Retinal pigment epithelial cell (primary cell): ENCODE data around the gene SIGLEC9.

Experiments
- DNase-seq: peaks from one replicate; pipeline ENCODE4 v3.0.0-alpha.2; 2010; ENCODE audit warnings: low read depth
- H3K4me3 ChIP-seq: 2 replicates; pipeline ENCODE4 v1.5.1; 2011; ENCODE audit warnings: mild to moderate bottlenecking, low read length, control low read depth, moderate library complexity
- CTCF ChIP-seq: conservative IDR thresholded peaks from 2 replicates; pipeline ENCODE4 v1.5.1; 2011; ENCODE audit warnings: low read depth, low read length, control low read depth, inconsistent platforms

SIGLEC9 gene

DNA sequence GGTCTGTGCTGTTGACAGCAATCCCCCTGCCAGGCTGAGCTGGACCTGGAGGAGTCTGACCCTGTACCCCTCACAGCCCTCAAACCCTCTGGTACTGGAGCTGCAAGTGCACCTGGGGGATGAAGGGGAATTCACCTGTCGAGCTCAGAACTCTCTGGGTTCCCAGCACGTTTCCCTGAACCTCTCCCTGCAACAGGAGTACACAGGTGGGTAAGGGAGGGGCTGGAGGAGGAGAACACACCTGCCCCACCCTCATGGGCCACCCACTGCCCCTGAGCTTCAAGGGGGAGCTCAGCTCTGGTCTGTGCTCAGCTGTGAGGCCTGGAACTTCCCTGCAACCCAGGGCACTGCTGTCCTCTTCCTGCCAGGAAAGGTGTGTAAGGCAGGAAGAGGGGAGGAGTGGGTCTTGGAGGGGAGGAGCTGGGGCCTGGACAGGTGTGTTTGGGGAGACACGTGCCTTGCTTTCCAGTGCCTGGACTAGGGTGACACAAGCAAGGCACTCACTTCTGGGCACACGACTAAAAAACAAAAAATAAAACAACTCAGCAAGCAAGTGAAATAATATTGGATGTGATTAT is 21.3 kb downstream of the SIGLEC9 start:
- no peak for TF ChIP-seq CTCF
- no peak for DNase-seq

GRCh38 chr19:51146751-51147150 is 22.0 kb downstream of the SIGLEC9 start:
- H3K4me3 ChIP-seq = no peak overlapping the region
- TF ChIP-seq CTCF = no peak
- DNase-seq = no peak

More for the DNA sequence above, 21.3 kb downstream of the SIGLEC9 start:
- H3K4me3 ChIP-seq = no peak overlapping the region

- no peak for DNase-seq
- H3K4me3 ChIP-seq = no peak overlapping the region
- no peak for TF ChIP-seq CTCF
Observed at GRCh38 chr19:51147663-51148062, 23.0 kb downstream of the SIGLEC9 start.

DNA sequence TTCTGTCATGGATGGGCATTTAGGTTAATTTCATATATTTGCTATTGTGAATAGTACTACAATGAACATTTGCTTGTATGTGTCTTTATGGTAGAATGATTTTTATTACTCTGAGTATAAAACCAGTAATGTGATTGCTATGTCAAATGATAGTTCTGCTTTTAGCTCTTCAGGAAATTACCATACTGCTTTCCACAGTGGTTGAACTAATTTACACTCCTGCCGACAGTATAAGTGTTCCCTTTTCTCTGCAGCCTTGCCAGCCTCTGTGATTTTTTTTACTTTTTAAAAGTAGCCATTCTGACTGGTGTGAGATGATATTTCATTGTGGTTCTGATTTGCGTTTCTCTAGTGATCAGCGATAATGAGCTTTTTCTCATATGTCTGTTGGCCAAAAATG is 23.9 kb downstream of the SIGLEC9 start:
- no peak overlapping the region for H3K4me3 ChIP-seq
- DNase-seq = no peak
- TF ChIP-seq CTCF = no peak

DNA sequence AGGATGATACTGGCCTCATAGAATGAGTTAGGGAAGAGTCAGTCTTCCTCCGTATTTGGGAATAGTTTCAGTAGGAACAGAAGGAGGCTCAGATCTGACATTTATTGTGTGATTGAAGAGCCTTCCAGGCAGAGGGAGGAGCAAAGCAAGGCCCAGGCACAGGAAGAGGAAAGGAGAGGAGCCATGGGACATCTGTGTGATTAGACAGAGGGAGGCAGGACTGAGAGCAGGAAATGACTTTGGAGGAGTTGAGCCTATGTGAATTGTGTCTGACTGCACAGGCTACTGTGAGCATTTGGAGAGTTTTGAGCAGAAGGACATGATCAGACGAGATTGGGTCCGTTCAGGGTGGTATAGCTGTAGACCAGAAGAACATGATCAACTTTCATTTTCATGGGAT is 25.9 kb downstream of the SIGLEC9 start:
- no peak for DNase-seq
- no peak for TF ChIP-seq CTCF
- H3K4me3 ChIP-seq = no peak overlapping the region

DNA sequence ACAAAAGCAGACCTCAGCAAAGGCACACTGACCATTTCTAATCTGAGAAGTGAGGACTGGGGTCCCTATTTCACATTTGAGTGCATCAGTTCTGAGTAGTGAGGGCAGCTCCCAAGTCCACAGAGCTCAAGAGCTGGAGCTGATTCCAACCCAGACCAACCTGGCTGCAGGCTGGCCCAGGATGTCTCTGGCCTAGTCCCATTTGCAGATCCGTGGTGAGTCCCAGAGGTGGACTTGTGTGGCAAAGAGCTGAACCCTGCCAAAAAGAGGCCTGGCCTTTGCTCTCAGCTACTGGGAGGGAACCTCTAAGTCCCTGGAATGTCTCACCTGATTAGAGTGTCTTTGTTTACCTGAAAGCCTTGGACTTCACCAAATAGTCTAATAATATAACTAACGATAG is 32.0 kb downstream of the SIGLEC9 start:
- no peak overlapping the region for H3K4me3 ChIP-seq
- TF ChIP-seq CTCF = no peak
- no peak for DNase-seq

DNA sequence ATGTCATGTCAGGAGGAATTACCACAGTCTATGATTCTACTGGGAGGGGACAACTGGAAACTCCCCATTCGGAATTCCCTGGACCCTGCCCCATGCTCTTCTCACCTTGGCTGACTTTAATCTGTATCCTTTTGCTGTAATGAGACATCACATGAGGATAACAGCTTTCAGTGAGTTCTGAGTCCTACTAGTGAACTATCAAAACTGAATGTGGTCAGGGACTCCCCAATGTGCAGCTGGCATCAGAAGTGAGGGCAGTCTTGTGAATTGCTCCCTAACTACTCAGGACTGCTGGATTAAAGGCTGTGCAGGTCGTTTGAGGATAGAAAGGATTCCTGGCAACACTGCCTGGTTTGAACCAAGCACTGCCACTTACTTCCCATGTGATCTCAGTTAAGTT is 32.6 kb downstream of the SIGLEC9 start:
- DNase-seq = peak; percentile 21
- no peak for TF ChIP-seq CTCF
- no peak overlapping the region for H3K4me3 ChIP-seq
